Measurements from ENCODE around the gene FTSJ3. TPM values are rescaled to one million over a fixed set of nuclear protein-coding genes. Genes with fewer than 3 reads are reported as not detected.

The FTSJ3 gene
- total and polyA plus RNA-seq, 2 of the 13 experiments (the other 11 are each of a cell fraction or from before 2014, with no cell fraction given): 26.0 to 64.2 TPM

DNA sequence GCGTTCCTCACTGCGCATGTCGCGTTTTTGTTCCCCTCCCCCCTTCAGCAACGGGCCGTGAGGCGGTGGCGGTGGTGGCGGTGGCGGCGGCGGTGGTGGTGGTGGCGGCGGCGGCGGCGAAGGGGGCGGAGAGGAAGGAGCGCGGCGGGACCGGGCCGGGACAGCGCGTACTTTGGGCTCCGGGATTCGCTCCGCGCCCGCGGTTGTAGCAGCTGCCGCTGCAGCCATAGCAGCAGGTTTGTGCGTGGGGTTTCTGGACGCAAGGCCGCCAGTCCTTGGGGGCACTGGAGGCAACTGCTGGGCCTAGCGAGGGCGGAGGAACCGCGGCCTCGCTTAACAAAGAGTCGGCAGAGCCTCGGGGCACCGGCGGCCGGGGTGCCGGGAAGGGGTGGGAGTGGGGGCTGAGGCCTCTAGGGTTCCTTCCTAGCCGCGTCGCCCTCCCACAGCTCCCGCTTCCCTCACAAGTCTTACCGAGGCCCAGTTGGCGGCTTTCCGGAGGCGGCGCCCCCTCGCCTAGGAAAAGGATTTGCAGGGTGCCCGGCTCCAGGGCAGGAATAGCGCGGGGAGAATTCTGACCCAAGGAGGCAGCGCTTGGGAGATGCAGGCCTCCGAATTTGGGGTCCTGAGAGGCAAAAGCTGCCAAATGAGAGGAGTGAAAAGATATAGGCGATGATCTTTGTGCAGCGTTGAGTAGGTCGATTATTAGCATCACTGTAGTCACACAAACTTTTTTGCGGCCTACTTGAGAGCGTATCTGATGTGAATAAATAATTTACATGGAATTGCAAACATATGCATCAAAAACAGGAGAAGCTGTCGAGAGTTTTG lies 53.1 kb downstream of the FTSJ3 start, which contains the start of gene DDX42 (continued):
- TF ChIP-seq, protein P1, sequence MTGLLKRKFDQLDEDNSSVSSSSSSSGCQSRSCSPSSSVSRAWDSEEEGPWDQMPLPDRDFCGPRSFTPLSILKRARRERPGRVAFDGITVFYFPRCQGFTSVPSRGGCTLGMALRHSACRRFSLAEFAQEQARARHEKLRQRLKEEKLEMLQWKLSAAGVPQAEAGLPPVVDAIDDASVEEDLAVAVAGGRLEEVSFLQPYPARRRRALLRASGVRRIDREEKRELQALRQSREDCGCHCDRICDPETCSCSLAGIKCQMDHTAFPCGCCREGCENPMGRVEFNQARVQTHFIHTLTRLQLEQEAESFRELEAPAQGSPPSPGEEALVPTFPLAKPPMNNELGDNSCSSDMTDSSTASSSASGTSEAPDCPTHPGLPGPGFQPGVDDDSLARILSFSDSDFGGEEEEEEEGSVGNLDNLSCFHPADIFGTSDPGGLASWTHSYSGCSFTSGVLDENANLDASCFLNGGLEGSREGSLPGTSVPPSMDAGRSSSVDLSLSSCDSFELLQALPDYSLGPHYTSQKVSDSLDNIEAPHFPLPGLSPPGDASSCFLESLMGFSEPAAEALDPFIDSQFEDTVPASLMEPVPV (CRISPR knock-in tag; IDR thresholded peaks at IDR 0.05): 0 out of 2 replicates have a peak, but pooled peaks have one; percentile 69
- no peak; the same call in 1 of the 2 replicates for TF ChIP-seq ZNF12 (CRISPR knock-in tag; IDR thresholded peaks at IDR 0.05)
- TF ChIP-seq ZSCAN20 (CRISPR knock-in tag; IDR thresholded peaks at IDR 0.05; ENCODE audit: borderline replicate concordance): peak; percentile 22; the same call in 1 of the 2 replicates
- peak; percentile 42 for TF ChIP-seq MTA1 (CRISPR knock-in tag; IDR thresholded peaks at IDR 0.05; ENCODE audit: borderline replicate concordance)
- TF ChIP-seq CHCHD3 (CRISPR knock-in tag; IDR thresholded peaks at IDR 0.05): peak; percentile 56; the same call in 1 of the 2 replicates
- 0 out of 2 replicates have a peak, but pooled peaks have one; percentile 61 for TF ChIP-seq ATAD3A (CRISPR knock-in tag; IDR thresholded peaks at IDR 0.05)
- 0 out of 2 replicates have a peak, but pooled peaks have one; percentile 36 for TF ChIP-seq ZNF724P (CRISPR knock-in tag; IDR thresholded peaks at IDR 0.05; ENCODE audit: borderline replicate concordance)
- TF ChIP-seq, protein P2, sequence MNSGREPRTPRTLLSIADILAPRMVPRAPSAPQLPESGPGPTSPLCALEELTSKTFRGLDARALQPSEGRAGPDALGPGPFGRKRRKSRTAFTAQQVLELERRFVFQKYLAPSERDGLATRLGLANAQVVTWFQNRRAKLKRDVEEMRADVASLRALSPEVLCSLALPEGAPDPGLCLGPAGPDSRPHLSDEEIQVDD (CRISPR knock-in tag; IDR thresholded peaks at IDR 0.05; ENCODE audit: borderline replicate concordance): peak; percentile 76; the same call in 1 of the 2 replicates
- TF ChIP-seq ZSCAN21 (CRISPR knock-in tag; IDR thresholded peaks at IDR 0.05; ENCODE audit: borderline replicate concordance): 0 out of 2 replicates have a peak, but pooled peaks have one; percentile 10
- TF ChIP-seq ARID2 (CRISPR knock-in tag; IDR thresholded peaks at IDR 0.05; ENCODE audit: borderline replicate concordance): peak; percentile 99
- TF ChIP-seq, protein P3, sequence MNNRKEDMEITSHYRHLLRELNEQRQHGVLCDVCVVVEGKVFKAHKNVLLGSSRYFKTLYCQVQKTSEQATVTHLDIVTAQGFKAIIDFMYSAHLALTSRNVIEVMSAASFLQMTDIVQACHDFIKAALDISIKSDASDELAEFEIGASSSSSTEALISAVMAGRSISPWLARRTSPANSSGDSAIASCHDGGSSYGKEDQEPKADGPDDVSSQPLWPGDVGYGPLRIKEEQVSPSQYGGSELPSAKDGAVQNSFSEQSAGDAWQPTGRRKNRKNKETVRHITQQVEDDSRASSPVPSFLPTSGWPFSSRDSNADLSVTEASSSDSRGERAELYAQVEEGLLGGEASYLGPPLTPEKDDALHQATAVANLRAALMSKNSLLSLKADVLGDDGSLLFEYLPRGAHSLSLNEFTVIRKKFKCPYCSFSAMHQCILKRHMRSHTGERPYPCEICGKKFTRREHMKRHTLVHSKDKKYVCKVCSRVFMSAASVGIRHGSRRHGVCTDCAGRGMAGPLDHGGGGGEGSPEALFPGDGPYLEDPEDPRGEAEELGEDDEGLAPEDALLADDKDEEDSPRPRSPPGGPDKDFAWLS (CRISPR knock-in tag; IDR thresholded peaks at IDR 0.05; ENCODE audit: borderline replicate concordance): 0 out of 2 replicates have a peak, but pooled peaks have one; percentile 43
- TF ChIP-seq, protein P4, sequence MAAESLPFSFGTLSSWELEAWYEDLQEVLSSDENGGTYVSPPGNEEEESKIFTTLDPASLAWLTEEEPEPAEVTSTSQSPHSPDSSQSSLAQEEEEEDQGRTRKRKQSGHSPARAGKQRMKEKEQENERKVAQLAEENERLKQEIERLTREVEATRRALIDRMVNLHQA (CRISPR knock-in tag; IDR thresholded peaks at IDR 0.05): no peak
- TF ChIP-seq, protein P5, sequence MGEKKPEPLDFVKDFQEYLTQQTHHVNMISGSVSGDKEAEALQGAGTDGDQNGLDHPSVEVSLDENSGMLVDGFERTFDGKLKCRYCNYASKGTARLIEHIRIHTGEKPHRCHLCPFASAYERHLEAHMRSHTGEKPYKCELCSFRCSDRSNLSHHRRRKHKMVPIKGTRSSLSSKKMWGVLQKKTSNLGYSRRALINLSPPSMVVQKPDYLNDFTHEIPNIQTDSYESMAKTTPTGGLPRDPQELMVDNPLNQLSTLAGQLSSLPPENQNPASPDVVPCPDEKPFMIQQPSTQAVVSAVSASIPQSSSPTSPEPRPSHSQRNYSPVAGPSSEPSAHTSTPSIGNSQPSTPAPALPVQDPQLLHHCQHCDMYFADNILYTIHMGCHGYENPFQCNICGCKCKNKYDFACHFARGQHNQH (CRISPR knock-in tag; IDR thresholded peaks at IDR 0.05): no peak
- TF ChIP-seq ZNF709 (CRISPR knock-in tag; IDR thresholded peaks at IDR 0.05): peak; percentile 4; the same call in 1 of the 2 replicates
- peak; percentile 23; the same call in 1 of the 2 replicates for TF ChIP-seq SP5 (CRISPR knock-in tag; IDR thresholded peaks at IDR 0.05; ENCODE audit: borderline replicate concordance, low read depth)
- TF ChIP-seq RBM22 (optimal IDR thresholded peaks at IDR 0.05; ENCODE audit: low read length): peak; percentile 27
- peak; percentile 65 for TF ChIP-seq AGO2 (optimal IDR thresholded peaks at IDR 0.05; ENCODE audit: low read depth, low read length)
- TF ChIP-seq FOXM1 (CRISPR knock-in tag; IDR thresholded peaks at IDR 0.05): 0 out of 2 replicates have a peak, but pooled peaks have one; percentile 25
- 0 out of 2 replicates have a peak, but pooled peaks have one; percentile 12 for TF ChIP-seq TGIF2 (CRISPR knock-in tag; IDR thresholded peaks at IDR 0.05)
- peak; percentile 68; the same call in 1 of the 2 replicates for TF ChIP-seq ETV6 (CRISPR knock-in tag; conservative IDR thresholded peaks at IDR 0.05)
- TF ChIP-seq ZNF556 (CRISPR knock-in tag; IDR thresholded peaks at IDR 0.05; ENCODE audit: borderline replicate concordance): 0 out of 2 replicates have a peak, but pooled peaks have one; percentile 33
- TF ChIP-seq BCL6 (CRISPR knock-in tag; IDR thresholded peaks at IDR 0.05): 0 out of 2 replicates have a peak, but pooled peaks have one; percentile 8
- 0 out of 2 replicates have a peak, but pooled peaks have one; percentile 24 for TF ChIP-seq ZZZ3 (CRISPR knock-in tag; IDR thresholded peaks at IDR 0.05; ENCODE audit: borderline replicate concordance)

Data from HepG2 (cell line).